Measurements from ENCODE around the gene PCNX2. TPM values are rescaled to one million over a fixed set of nuclear protein-coding genes. Genes with fewer than 3 reads are reported as not detected.

Gene PCNX2
- total RNA-seq, 1 experiment from 2014 or later, result 50.8 TPM

DNA sequence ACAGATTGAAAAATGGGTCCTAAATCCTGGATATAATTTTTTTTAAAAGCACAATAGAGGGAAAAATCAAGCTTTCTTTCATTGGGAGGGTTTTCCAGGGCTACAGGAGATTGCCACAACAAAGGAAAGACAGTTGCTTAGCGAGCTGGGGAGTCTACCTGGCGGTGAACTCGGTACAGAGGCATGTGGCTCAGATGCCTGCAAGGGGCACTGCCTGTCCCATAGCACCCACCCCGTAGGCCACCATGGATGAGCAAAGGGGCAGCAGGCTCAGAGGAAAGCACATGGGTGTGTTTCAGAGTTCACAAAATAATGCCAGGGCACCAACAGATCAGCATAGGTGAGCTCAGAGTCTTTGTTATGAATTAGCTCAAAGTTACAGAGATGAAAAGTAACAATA, 79.5 kb downstream of the PCNX2 start:
- H3K36me3 Mint-ChIP-seq, result peaks cover 28% of the 10 kb centered on the region
- H3K27ac Mint-ChIP-seq, result no peak overlapping the region
- POLR2A ChIA-PET, result no interaction called here
- H3K4me3 Mint-ChIP-seq, result no peak overlapping the region
- H3K9me3 Mint-ChIP-seq, result peaks cover 15% of the 10 kb centered on the region
- peaks cover 12% of the 10 kb centered on the region for H3K4me1 Mint-ChIP-seq
- H3K27me3 Mint-ChIP-seq (ENCODE audit: low read depth), result no peaks in the 10 kb centered on the region
- CTCF ChIA-PET, result interaction anchor here (1.0 kb wide), 1 partner anchor 10 kb away, joined by 3 read pairs; no protein-coding TSS in a partner anchor
- DNase-seq (ENCODE audit: low spot score) (no peak), ATAC-seq (peak; percentile 63)
- no peak for TF ChIP-seq ZNF423 (CRISPR knock-in tag; IDR thresholded peaks at IDR 0.05)
- no peak for TF ChIP-seq HMGA2 (CRISPR knock-in tag; IDR thresholded peaks at IDR 0.05)
- TF ChIP-seq ATF1 (CRISPR knock-in tag; IDR thresholded peaks at IDR 0.05), result no peak
- TF ChIP-seq, protein P1, sequence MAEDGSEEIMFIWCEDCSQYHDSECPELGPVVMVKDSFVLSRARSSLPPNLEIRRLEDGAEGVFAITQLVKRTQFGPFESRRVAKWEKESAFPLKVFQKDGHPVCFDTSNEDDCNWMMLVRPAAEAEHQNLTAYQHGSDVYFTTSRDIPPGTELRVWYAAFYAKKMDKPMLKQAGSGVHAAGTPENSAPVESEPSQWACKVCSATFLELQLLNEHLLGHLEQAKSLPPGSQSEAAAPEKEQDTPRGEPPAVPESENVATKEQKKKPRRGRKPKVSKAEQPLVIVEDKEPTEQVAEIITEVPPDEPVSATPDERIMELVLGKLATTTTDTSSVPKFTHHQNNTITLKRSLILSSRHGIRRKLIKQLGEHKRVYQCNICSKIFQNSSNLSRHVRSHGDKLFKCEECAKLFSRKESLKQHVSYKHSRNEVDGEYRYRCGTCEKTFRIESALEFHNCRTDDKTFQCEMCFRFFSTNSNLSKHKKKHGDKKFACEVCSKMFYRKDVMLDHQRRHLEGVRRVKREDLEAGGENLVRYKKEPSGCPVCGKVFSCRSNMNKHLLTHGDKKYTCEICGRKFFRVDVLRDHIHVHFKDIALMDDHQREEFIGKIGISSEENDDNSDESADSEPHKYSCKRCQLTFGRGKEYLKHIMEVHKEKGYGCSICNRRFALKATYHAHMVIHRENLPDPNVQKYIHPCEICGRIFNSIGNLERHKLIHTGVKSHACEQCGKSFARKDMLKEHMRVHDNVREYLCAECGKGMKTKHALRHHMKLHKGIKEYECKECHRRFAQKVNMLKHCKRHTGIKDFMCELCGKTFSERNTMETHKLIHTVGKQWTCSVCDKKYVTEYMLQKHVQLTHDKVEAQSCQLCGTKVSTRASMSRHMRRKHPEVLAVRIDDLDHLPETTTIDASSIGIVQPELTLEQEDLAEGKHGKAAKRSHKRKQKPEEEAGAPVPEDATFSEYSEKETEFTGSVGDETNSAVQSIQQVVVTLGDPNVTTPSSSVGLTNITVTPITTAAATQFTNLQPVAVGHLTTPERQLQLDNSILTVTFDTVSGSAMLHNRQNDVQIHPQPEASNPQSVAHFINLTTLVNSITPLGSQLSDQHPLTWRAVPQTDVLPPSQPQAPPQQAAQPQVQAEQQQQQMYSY (CRISPR knock-in tag; IDR thresholded peaks at IDR 0.05), result no peak
- TF ChIP-seq, protein P2, sequence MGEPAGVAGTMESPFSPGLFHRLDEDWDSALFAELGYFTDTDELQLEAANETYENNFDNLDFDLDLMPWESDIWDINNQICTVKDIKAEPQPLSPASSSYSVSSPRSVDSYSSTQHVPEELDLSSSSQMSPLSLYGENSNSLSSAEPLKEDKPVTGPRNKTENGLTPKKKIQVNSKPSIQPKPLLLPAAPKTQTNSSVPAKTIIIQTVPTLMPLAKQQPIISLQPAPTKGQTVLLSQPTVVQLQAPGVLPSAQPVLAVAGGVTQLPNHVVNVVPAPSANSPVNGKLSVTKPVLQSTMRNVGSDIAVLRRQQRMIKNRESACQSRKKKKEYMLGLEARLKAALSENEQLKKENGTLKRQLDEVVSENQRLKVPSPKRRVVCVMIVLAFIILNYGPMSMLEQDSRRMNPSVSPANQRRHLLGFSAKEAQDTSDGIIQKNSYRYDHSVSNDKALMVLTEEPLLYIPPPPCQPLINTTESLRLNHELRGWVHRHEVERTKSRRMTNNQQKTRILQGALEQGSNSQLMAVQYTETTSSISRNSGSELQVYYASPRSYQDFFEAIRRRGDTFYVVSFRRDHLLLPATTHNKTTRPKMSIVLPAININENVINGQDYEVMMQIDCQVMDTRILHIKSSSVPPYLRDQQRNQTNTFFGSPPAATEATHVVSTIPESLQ (CRISPR knock-in tag; IDR thresholded peaks at IDR 0.05), result no peak
- TF ChIP-seq, protein P3, sequence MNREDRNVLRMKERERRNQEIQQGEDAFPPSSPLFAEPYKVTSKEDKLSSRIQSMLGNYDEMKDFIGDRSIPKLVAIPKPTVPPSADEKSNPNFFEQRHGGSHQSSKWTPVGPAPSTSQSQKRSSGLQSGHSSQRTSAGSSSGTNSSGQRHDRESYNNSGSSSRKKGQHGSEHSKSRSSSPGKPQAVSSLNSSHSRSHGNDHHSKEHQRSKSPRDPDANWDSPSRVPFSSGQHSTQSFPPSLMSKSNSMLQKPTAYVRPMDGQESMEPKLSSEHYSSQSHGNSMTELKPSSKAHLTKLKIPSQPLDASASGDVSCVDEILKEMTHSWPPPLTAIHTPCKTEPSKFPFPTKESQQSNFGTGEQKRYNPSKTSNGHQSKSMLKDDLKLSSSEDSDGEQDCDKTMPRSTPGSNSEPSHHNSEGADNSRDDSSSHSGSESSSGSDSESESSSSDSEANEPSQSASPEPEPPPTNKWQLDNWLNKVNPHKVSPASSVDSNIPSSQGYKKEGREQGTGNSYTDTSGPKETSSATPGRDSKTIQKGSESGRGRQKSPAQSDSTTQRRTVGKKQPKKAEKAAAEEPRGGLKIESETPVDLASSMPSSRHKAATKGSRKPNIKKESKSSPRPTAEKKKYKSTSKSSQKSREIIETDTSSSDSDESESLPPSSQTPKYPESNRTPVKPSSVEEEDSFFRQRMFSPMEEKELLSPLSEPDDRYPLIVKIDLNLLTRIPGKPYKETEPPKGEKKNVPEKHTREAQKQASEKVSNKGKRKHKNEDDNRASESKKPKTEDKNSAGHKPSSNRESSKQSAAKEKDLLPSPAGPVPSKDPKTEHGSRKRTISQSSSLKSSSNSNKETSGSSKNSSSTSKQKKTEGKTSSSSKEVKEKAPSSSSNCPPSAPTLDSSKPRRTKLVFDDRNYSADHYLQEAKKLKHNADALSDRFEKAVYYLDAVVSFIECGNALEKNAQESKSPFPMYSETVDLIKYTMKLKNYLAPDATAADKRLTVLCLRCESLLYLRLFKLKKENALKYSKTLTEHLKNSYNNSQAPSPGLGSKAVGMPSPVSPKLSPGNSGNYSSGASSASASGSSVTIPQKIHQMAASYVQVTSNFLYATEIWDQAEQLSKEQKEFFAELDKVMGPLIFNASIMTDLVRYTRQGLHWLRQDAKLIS (CRISPR knock-in tag; IDR thresholded peaks at IDR 0.05; ENCODE audit: borderline replicate concordance), result no peak
- TF ChIP-seq ZNF219 (CRISPR knock-in tag; IDR thresholded peaks at IDR 0.05; ENCODE audit: borderline replicate concordance), result no peak
- TF ChIP-seq ZNF416 (CRISPR knock-in tag; IDR thresholded peaks at IDR 0.05), result no peak
- TF ChIP-seq ESRRA (CRISPR knock-in tag; IDR thresholded peaks at IDR 0.05; ENCODE audit: borderline replicate concordance), result no peak
- TF ChIP-seq MAX (CRISPR knock-in tag; IDR thresholded peaks at IDR 0.05), result no peak
- no peak for TF ChIP-seq ETV6 (CRISPR knock-in tag; IDR thresholded peaks at IDR 0.05)
- TF ChIP-seq ZNF138 (CRISPR knock-in tag; conservative IDR thresholded peaks at IDR 0.05), result no peak
- TF ChIP-seq, protein P4, sequence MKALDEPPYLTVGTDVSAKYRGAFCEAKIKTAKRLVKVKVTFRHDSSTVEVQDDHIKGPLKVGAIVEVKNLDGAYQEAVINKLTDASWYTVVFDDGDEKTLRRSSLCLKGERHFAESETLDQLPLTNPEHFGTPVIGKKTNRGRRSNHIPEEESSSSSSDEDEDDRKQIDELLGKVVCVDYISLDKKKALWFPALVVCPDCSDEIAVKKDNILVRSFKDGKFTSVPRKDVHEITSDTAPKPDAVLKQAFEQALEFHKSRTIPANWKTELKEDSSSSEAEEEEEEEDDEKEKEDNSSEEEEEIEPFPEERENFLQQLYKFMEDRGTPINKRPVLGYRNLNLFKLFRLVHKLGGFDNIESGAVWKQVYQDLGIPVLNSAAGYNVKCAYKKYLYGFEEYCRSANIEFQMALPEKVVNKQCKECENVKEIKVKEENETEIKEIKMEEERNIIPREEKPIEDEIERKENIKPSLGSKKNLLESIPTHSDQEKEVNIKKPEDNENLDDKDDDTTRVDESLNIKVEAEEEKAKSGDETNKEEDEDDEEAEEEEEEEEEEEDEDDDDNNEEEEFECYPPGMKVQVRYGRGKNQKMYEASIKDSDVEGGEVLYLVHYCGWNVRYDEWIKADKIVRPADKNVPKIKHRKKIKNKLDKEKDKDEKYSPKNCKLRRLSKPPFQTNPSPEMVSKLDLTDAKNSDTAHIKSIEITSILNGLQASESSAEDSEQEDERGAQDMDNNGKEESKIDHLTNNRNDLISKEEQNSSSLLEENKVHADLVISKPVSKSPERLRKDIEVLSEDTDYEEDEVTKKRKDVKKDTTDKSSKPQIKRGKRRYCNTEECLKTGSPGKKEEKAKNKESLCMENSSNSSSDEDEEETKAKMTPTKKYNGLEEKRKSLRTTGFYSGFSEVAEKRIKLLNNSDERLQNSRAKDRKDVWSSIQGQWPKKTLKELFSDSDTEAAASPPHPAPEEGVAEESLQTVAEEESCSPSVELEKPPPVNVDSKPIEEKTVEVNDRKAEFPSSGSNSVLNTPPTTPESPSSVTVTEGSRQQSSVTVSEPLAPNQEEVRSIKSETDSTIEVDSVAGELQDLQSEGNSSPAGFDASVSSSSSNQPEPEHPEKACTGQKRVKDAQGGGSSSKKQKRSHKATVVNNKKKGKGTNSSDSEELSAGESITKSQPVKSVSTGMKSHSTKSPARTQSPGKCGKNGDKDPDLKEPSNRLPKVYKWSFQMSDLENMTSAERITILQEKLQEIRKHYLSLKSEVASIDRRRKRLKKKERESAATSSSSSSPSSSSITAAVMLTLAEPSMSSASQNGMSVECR (CRISPR knock-in tag; IDR thresholded peaks at IDR 0.05; ENCODE audit: borderline replicate concordance), result no peak
- TF ChIP-seq ELF4 (CRISPR knock-in tag; IDR thresholded peaks at IDR 0.05; ENCODE audit: low read depth), result no peak
- TF ChIP-seq ATF2 (CRISPR knock-in tag; IDR thresholded peaks at IDR 0.05; ENCODE audit: borderline replicate concordance, low read depth), result no peak
- no peak for TF ChIP-seq TP53 (CRISPR knock-in tag; IDR thresholded peaks at IDR 0.05)

Measured in WTC11 (cell line).